Immature natural killer cell (primary cell): ENCODE data around the gene HERPUD1. TPM values are rescaled to one million over a fixed set of nuclear protein-coding genes. Genes with fewer than 3 reads are reported as not detected.
"Not testable (repeated sequence)": the region's sequence is repeated elsewhere in the genome, so short reads cannot be mapped to it uniquely, and the experiment has no call there.

ENCODE experiments used
- DNase-seq, 3 donors: peaks; one replicate each; pipeline ENCODE4 v3.0.0; 2022; ENCODE audit warnings: mixed read lengths in 1 of 3
- H3K27ac Mint-ChIP-seq, 6 donors: one replicate each; pipeline ENCODE4 v1.8.0; 2020; ENCODE audit warnings: mixed read lengths in 6 of 6, mild to moderate bottlenecking in 5 of 6, inconsistent platforms in 4 of 6, moderate library complexity in 3 of 6
- H3K27me3 Mint-ChIP-seq, 3 donors: one replicate each; pipeline ENCODE4 v1.8.0; 2020 to 2021; ENCODE audit warnings: low read depth in 3 of 3, mild to moderate bottlenecking in 3 of 3, mixed read lengths in 3 of 3, moderate library complexity in 3 of 3, inconsistent platforms in 1 of 3
- H3K36me3 Mint-ChIP-seq, 3 donors: one replicate each; pipeline ENCODE4 v1.8.0; 2020; ENCODE audit warnings: mixed read lengths in 3 of 3, inconsistent platforms in 2 of 3, mild to moderate bottlenecking in 2 of 3
- H3K4me1 Mint-ChIP-seq, 2 donors: one replicate each; pipeline ENCODE4 v1.8.0; 2020; ENCODE audit warnings: inconsistent platforms in 2 of 2, mild to moderate bottlenecking in 2 of 2, mixed read lengths in 2 of 2, moderate library complexity in 1 of 2
- H3K4me3 Mint-ChIP-seq, 5 donors: one replicate each; pipeline ENCODE4 v1.8.0; 2020; ENCODE audit warnings: mild to moderate bottlenecking in 5 of 5, mixed read lengths in 5 of 5, inconsistent platforms in 3 of 5, moderate library complexity in 3 of 5
- H3K9me3 Mint-ChIP-seq, 6 donors: one replicate each; pipeline ENCODE4 v1.8.0; 2020; ENCODE audit warnings: mild to moderate bottlenecking in 6 of 6, mixed read lengths in 6 of 6, inconsistent platforms in 4 of 6, moderate library complexity in 3 of 6
- polyA plus RNA-seq, 3 donors: library from polyadenylated mRNA; unstranded; fragments of 300-500 nt; fragmentation: Illumina TruSeq; gene quantifications; one replicate each; pipeline ENCODE4 v1.2.3, GENCODE V29; 2021

The HERPUD1 gene
- polyA plus RNA-seq, 3 donors from 2014 or later: 89.0 to 157 (median 120) TPM

DNA sequence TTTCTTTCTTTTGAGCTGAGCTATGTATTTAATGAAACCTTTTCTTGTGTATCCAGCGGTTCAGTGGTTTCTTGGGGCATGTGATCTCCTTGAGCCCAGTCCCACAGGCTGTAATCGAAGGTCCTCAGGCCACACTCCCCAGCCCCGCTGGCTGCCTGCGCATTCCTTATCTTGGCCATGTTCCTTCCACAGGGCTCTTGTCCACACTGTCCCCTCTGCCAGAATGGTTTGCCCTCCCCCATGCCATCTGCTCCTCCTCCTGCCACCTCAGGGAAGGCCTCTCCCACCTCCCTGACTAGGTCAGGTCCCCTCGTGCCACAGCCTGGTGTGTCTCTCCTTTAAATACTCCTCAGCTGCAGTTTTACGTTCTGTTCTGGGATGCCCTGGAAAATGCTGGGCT, 45.3 kb downstream of the HERPUD1 start:
- peaks cover 0 to 4% (median 2%) of the 10 kb centered on the region in 3 donors for H3K36me3 Mint-ChIP-seq
- no peak overlapping the region for H3K4me3 Mint-ChIP-seq
- H3K4me1 Mint-ChIP-seq: peaks cover 21 to 22% of the 10 kb centered on the region in 2 donors
- H3K27me3 Mint-ChIP-seq: peaks cover 0 to 5% (median under 1%) of the 10 kb centered on the region in 3 donors
- H3K9me3 Mint-ChIP-seq: no peaks in the 10 kb centered on the region
- peak overlapping the region in 1 of 6 donors; percentile 51 for H3K27ac Mint-ChIP-seq
- DNase-seq: no peak

- H3K4me3 Mint-ChIP-seq: no peak overlapping the region
- peak overlapping the region in 1 of 6 donors; percentile 36 for H3K27ac Mint-ChIP-seq
- peaks cover 0 to 5% (median 2%) of the 10 kb centered on the region in 3 donors for H3K27me3 Mint-ChIP-seq
- no peaks in the 10 kb centered on the region for H3K9me3 Mint-ChIP-seq
- no peak for DNase-seq
- H3K4me1 Mint-ChIP-seq: peaks cover 21 to 27% of the 10 kb centered on the region in 2 donors
- H3K36me3 Mint-ChIP-seq: peaks cover 0 to 12% (median 9%) of the 10 kb centered on the region in 3 donors
These were observed 46.0 kb downstream of the HERPUD1 start for GRCh38 chr16:56977823-56978430.

- Mint-ChIP-seq H3K27me3 (peaks cover 0 to 4% (median 2%) of the 10 kb centered on the region in 3 donors), H3K9me3 (no peaks in the 10 kb centered on the region), H3K36me3 (peaks cover 3 to 21% (median 17%) of the 10 kb centered on the region in 3 donors), H3K4me1 (peaks cover 19 to 37% of the 10 kb centered on the region in 2 donors), H3K27ac (peak overlapping the region in 1 of 6 donors; percentile 37), H3K4me3 (no peak overlapping the region)
- DNase-seq: no peak
These were observed 48.2 kb downstream of the HERPUD1 start for GRCh38 chr16:56980201-56980535.

- peaks cover 22 to 44% of the 10 kb centered on the region in 2 donors for H3K4me1 Mint-ChIP-seq
- H3K9me3 Mint-ChIP-seq: no peaks in the 10 kb centered on the region
- H3K27ac Mint-ChIP-seq: peak overlapping the region in 4 of 6 donors; percentile 41 to 68 (median 64)
- DNase-seq: no peak
- H3K27me3 Mint-ChIP-seq: peaks cover 0 to 2% (median 1%) of the 10 kb centered on the region in 3 donors
- H3K36me3 Mint-ChIP-seq: peaks cover 3 to 23% (median 17%) of the 10 kb centered on the region in 3 donors
- H3K4me3 Mint-ChIP-seq: no peak overlapping the region
These were observed 49.1 kb downstream of the HERPUD1 start for GRCh38 chr16:56980792-56981724.

GRCh38 chr16:56981729-56982271, 49.9 kb downstream of the HERPUD1 start:
- peaks cover 3 to 23% (median 17%) of the 10 kb centered on the region in 3 donors for H3K36me3 Mint-ChIP-seq
- H3K4me3 Mint-ChIP-seq: no peak overlapping the region
- peaks cover 0 to 2% (median 2%) of the 10 kb centered on the region in 3 donors for H3K27me3 Mint-ChIP-seq
- peaks cover 25 to 49% of the 10 kb centered on the region in 2 donors for H3K4me1 Mint-ChIP-seq
- H3K9me3 Mint-ChIP-seq: no peaks in the 10 kb centered on the region
- H3K27ac Mint-ChIP-seq: peak overlapping the region in 1 of 6 donors; percentile 13
- no peak for DNase-seq

- DNase-seq: no peak
- H3K27ac Mint-ChIP-seq: peak overlapping the region in 2 of 6 donors; percentile 27 to 32
- H3K27me3 Mint-ChIP-seq: peaks cover 2 to 3% (median 2%) of the 10 kb centered on the region in 3 donors
- no peak overlapping the region for H3K4me3 Mint-ChIP-seq
- no peaks in the 10 kb centered on the region for H3K9me3 Mint-ChIP-seq
- peaks cover 3 to 23% (median 17%) of the 10 kb centered on the region in 3 donors for H3K36me3 Mint-ChIP-seq
- H3K4me1 Mint-ChIP-seq: peaks cover 32 to 58% of the 10 kb centered on the region in 2 donors
These were observed 50.8 kb downstream of the HERPUD1 start for GRCh38 chr16:56982695-56983094.

DNA sequence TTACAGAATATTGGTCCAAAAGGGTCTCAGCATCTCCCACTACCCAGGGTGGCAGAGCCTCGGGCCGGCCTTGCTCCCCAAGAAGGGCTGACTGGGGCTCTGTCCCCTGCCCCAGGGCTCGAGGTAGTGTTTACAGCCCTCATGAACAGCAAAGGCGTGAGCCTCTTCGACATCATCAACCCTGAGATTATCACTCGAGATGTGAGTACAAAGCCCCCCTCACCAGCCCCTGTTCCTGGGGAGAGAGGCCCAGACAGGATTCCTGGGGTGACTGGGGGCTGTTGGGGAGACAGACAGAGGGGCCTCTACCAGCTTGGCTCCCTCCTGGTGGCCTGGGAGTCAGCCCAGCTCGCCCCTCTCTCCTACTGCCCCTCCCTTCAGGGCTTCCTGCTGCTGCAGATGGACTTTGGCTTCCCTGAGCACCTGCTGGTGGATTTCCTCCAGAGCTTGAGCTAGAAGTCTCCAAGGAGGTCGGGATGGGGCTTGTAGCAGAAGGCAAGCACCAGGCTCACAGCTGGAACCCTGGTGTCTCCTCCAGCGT, 51.3 kb downstream of the HERPUD1 start:
- no peak overlapping the region for H3K4me3 Mint-ChIP-seq
- no peaks in the 10 kb centered on the region for H3K9me3 Mint-ChIP-seq
- H3K27me3 Mint-ChIP-seq: peaks cover 2 to 3% (median 2%) of the 10 kb centered on the region in 3 donors
- H3K4me1 Mint-ChIP-seq: peaks cover 38 to 64% of the 10 kb centered on the region in 2 donors
- H3K36me3 Mint-ChIP-seq: peaks cover 3 to 23% (median 17%) of the 10 kb centered on the region in 3 donors
- peak overlapping the region in 1 of 6 donors; percentile 32 for H3K27ac Mint-ChIP-seq
- DNase-seq: no peak

DNA sequence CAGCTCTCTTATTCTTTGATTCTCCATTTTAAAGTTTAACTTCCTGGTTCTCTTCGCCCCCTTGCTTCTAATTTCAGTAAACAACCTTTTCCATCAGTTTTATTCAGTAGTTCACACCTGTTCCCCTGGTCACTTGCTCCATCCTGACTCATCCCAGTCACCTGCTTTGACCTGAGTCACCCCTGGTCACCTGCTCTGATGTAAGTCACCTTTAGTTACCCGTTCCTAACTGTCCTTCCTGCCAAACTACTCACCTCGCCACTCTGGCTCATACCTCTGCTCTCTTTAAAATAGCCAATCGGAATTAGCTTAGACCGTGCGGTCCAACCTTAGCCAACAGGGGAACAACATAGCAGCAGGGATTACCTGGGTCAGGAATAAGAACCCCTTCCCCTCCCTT, 52.7 kb downstream of the HERPUD1 start:
- Mint-ChIP-seq H3K36me3 (peaks cover 3 to 23% (median 17%) of the 10 kb centered on the region in 3 donors), H3K4me3 (no peak overlapping the region), H3K9me3 (no peaks in the 10 kb centered on the region), H3K27ac (peak overlapping the region in 4 of 6 donors; percentile 45 to 98 (median 62)), H3K27me3 (peaks cover 2 to 8% (median 6%) of the 10 kb centered on the region in 3 donors), H3K4me1 (peaks cover 50 to 74% of the 10 kb centered on the region in 2 donors)
- no peak for DNase-seq

GRCh38 chr16:56985288-56985961, 53.5 kb downstream of the HERPUD1 start:
- Mint-ChIP-seq H3K4me3 (no peak overlapping the region), H3K36me3 (peaks cover 3 to 19% (median 17%) of the 10 kb centered on the region in 3 donors), H3K27ac (peak overlapping the region in 5 of 6 donors; percentile 13 to 98 (median 66)), H3K27me3 (peaks cover 4 to 8% (median 6%) of the 10 kb centered on the region in 3 donors), H3K9me3 (no peaks in the 10 kb centered on the region), H3K4me1 (peaks cover 52 to 73% of the 10 kb centered on the region in 2 donors)
- no peak for DNase-seq

- H3K4me3 Mint-ChIP-seq: no peak overlapping the region
These were observed 54.0 kb downstream of the HERPUD1 start for GRCh38 chr16:56985962-56986360.

GRCh38 chr16:56986361-56986760, 54.4 kb downstream of the HERPUD1 start:
- DNase-seq: no peak
- peaks cover 3 to 23% (median 21%) of the 10 kb centered on the region in 3 donors for H3K36me3 Mint-ChIP-seq
- H3K4me3 Mint-ChIP-seq: peak overlapping the region in 1 of 5 donors; percentile 17
- H3K9me3 Mint-ChIP-seq: no peaks in the 10 kb centered on the region
- H3K4me1 Mint-ChIP-seq: peaks cover 53 to 73% of the 10 kb centered on the region in 2 donors
- H3K27me3 Mint-ChIP-seq: peaks cover 4 to 8% (median 6%) of the 10 kb centered on the region in 3 donors
- H3K27ac Mint-ChIP-seq: peak overlapping the region in 4 of 6 donors; percentile 59 to 98 (median 72)

More at GRCh38 chr16:56985962-56986360, 54.0 kb downstream of the HERPUD1 start:
- Mint-ChIP-seq H3K27me3 (peaks cover 4 to 8% (median 6%) of the 10 kb centered on the region in 3 donors), H3K27ac (peak overlapping the region in 3 of 6 donors; percentile 13 to 98 (median 56)), H3K9me3 (no peaks in the 10 kb centered on the region), H3K4me1 (peaks cover 53 to 73% of the 10 kb centered on the region in 2 donors), H3K36me3 (peaks cover 3 to 21% (median 20%) of the 10 kb centered on the region in 3 donors)
- no peak for DNase-seq

DNA sequence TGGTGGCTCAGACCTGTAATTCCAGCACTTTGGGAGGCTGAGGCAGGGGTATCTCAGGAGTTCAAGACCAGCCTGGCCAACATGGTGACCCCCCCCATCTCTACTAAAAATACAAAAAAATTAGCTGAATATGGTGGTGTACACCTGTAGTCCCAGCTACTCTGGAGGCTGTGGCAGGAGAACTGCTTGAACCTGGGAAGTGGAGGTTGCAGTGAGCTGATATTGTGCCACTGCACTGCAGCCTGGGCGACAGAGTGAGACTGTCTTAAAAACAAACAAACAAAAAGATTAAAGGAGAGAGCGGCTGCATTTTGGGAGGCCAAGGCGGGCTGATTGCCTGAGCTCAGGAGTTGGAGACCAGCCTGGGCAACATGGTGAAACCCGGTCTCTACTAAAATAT, 55.0 kb downstream of the HERPUD1 start:
- peak overlapping the region in 5 of 6 donors; percentile 59 to 98 (median 77) for H3K27ac Mint-ChIP-seq
- peaks cover 7 to 27% (median 25%) of the 10 kb centered on the region in 3 donors for H3K36me3 Mint-ChIP-seq
- not testable (repeated sequence) for H3K9me3 Mint-ChIP-seq, DNase-seq, H3K27me3 Mint-ChIP-seq
- peaks cover 55 to 74% of the 10 kb centered on the region in 2 donors for H3K4me1 Mint-ChIP-seq
- H3K4me3 Mint-ChIP-seq: peak overlapping the region in 3 of 5 donors; percentile 18 to 98 (median 50)
